ENCODE data around the gene PPCDC. TPM values are rescaled to one million over a fixed set of nuclear protein-coding genes. Genes with fewer than 3 reads are reported as not detected.

Gene PPCDC
- polyA plus RNA-seq, 1 donor (not counting 4 experiments of a cell fraction or from before 2014, with no cell fraction given): 11.9 TPM

- H3K79me2 ChIP-seq (ENCODE audit: control insufficient read depth, insufficient read depth, low read length): no peaks in the 10 kb centered on the region
- peaks cover 5% of the 10 kb centered on the region for H3K27me3 ChIP-seq (ENCODE audit: control insufficient read depth, extremely low read depth, insufficient read depth, low read length)
- no peaks in the 10 kb centered on the region for H3K9me3 ChIP-seq (ENCODE audit: control insufficient read depth, low read depth, low read length)
- no peak overlapping the region for H3K4me2 ChIP-seq (ENCODE audit: control insufficient read depth, extremely low read depth, insufficient read depth, low read depth, low read length)
- H4K20me1 ChIP-seq (ENCODE audit: control insufficient read depth, extremely low read depth, insufficient read depth, low read length): no peaks in the 10 kb centered on the region
- no peak overlapping the region for H3K27ac ChIP-seq (ENCODE audit: control insufficient read depth, insufficient read depth, low read length)
- no peaks in the 10 kb centered on the region for H3K9me1 ChIP-seq (ENCODE audit: control insufficient read depth, extremely low read depth, insufficient read depth, low read length)
- H2AFZ ChIP-seq (ENCODE audit: control insufficient read depth, low read length): no peak overlapping the region
- H3K4me1 ChIP-seq (ENCODE audit: control insufficient read depth, extremely low read depth, insufficient read depth, low read length): peaks cover 22% of the 10 kb centered on the region
- dilution Hi-C loops (cut with MboI; ENCODE audit: extremely low pct_ligation_motif_present, low sequenced_read_pairs): no loop called here
- no peak overlapping the region for H3K9ac ChIP-seq (ENCODE audit: control insufficient read depth, extremely low read depth, insufficient read depth, low read length)
- no peak overlapping the region for H3K4me3 ChIP-seq (ENCODE audit: control insufficient read depth in 2 of 3, extremely low read depth in 1 of 3, insufficient read depth in 2 of 3, low read depth in 1 of 3, low read length in 3 of 3)
- TF ChIP-seq CTCF (optimal IDR thresholded peaks at IDR 0.05 in 1 of 3, IDR thresholded peaks at IDR 0.05 in 1 of 3, conservative IDR thresholded peaks at IDR 0.05 in 1 of 3; ENCODE audit: extremely low read depth in 1 of 3, insufficient read depth in 2 of 3, low read length in 3 of 3) (no peak), EZH2 (IDR thresholded peaks at IDR 0.05; ENCODE audit: low read length) (no peak)
- no peaks in the 10 kb centered on the region for H3K36me3 ChIP-seq (ENCODE audit: control insufficient read depth in 2 of 2, extremely low read depth in 1 of 2, insufficient read depth in 2 of 2, low read length in 2 of 2)
- DNase-seq (ENCODE audit: low read depth, low spot score) (no peak), FAIRE-seq (no peak)
Measured at GRCh38 chr15:75065467-75065850, 42.1 kb downstream of the PPCDC start.

- Histone ChIP-seq H3K4me2 (ENCODE audit: control insufficient read depth, extremely low read depth, insufficient read depth, low read depth, low read length) (no peak overlapping the region), H3K27me3 (ENCODE audit: control insufficient read depth, extremely low read depth, insufficient read depth, low read length) (peaks cover 10% of the 10 kb centered on the region)
- no peak for FAIRE-seq
Measured at GRCh38 chr15:75065851-75066509, 42.6 kb downstream of the PPCDC start.

More at GRCh38 chr15:75065851-75066509, 42.6 kb downstream of the PPCDC start:
- Histone ChIP-seq H3K79me2 (ENCODE audit: control insufficient read depth, insufficient read depth, low read length) (no peaks in the 10 kb centered on the region), H2AFZ (ENCODE audit: control insufficient read depth, low read length) (no peak overlapping the region), H3K4me3 (ENCODE audit: control insufficient read depth in 2 of 3, extremely low read depth in 1 of 3, insufficient read depth in 2 of 3, low read depth in 1 of 3, low read length in 3 of 3) (no peak overlapping the region), H3K27ac (ENCODE audit: control insufficient read depth, insufficient read depth, low read length) (no peak overlapping the region), H3K9me3 (ENCODE audit: control insufficient read depth, low read depth, low read length) (no peaks in the 10 kb centered on the region), H3K4me1 (ENCODE audit: control insufficient read depth, extremely low read depth, insufficient read depth, low read length) (peaks cover 22% of the 10 kb centered on the region), H3K9ac (ENCODE audit: control insufficient read depth, extremely low read depth, insufficient read depth, low read length) (no peak overlapping the region), H4K20me1 (ENCODE audit: control insufficient read depth, extremely low read depth, insufficient read depth, low read length) (no peaks in the 10 kb centered on the region), H3K36me3 (ENCODE audit: control insufficient read depth in 2 of 2, extremely low read depth in 1 of 2, insufficient read depth in 2 of 2, low read length in 2 of 2) (no peaks in the 10 kb centered on the region), H3K9me1 (ENCODE audit: control insufficient read depth, extremely low read depth, insufficient read depth, low read length) (no peaks in the 10 kb centered on the region)
- DNase-seq (ENCODE audit: low read depth, low spot score): no peak
- dilution Hi-C loops (cut with MboI; ENCODE audit: extremely low pct_ligation_motif_present, low sequenced_read_pairs): no loop called here
- no peak for TF ChIP-seq CTCF (optimal IDR thresholded peaks at IDR 0.05 in 1 of 3, IDR thresholded peaks at IDR 0.05 in 1 of 3, conservative IDR thresholded peaks at IDR 0.05 in 1 of 3; ENCODE audit: extremely low read depth in 1 of 3, insufficient read depth in 2 of 3, low read length in 3 of 3)

All from keratinocyte (primary cell).